GM23248 (cell line): ENCODE data around the gene CCDC138.

Source experiments
- EZH2 ChIP-seq: fragments of 200-600 bp; sonication (generic); IDR thresholded peaks from 2 replicates; pipeline ENCODE4 v1.6.1; 2018; ENCODE audit warnings: antibody characterized with exemption, mild to moderate bottlenecking; ENCODE audit not compliant: insufficient read depth, poor library complexity, severe bottlenecking
- EZH2phosphoT487 ChIP-seq: fragments of 200-600 bp; sonication (generic); IDR thresholded peaks from 2 replicates; pipeline ENCODE4 v1.6.1; 2018; ENCODE audit warnings: antibody characterized with exemption, moderate library complexity, mild to moderate bottlenecking, low read depth; ENCODE audit not compliant: insufficient read depth

DNA sequence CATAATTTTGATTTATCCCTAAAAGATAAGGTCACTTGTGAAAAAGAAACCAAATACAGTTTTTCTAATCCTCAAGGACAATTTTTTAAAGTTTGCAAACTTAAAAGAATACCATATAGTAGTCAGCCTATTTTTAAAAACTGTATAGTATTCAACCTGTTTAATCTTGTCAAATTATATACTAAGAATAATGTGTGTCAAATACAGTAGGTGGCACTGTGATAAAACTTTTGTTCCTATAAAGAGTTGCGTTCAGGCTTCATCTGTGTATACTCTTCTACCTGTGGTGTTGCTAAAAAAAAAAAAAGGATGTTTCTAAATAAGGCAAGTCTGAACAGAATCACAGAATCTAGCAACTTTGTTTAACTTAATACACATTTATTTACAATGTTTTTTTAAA, 68.6 kb downstream of the CCDC138 start:
- TF ChIP-seq EZH2phosphoT487: no peak
- TF ChIP-seq EZH2: no peak
